Dedifferentiated amniotic fluid mesenchymal stem cell (primary cell): ENCODE measurements around the gene DNAJB11.
"Not testable (repeated sequence)": the region's sequence is repeated elsewhere in the genome, so short reads cannot be mapped to it uniquely, and the experiment has no call there.

Experiments
- DNase-seq: peaks from one replicate; pipeline ENCODE4 v3.0.0-alpha.2; 2016; ENCODE audit errors: extremely low spot score

DNAJB11 gene

DNA sequence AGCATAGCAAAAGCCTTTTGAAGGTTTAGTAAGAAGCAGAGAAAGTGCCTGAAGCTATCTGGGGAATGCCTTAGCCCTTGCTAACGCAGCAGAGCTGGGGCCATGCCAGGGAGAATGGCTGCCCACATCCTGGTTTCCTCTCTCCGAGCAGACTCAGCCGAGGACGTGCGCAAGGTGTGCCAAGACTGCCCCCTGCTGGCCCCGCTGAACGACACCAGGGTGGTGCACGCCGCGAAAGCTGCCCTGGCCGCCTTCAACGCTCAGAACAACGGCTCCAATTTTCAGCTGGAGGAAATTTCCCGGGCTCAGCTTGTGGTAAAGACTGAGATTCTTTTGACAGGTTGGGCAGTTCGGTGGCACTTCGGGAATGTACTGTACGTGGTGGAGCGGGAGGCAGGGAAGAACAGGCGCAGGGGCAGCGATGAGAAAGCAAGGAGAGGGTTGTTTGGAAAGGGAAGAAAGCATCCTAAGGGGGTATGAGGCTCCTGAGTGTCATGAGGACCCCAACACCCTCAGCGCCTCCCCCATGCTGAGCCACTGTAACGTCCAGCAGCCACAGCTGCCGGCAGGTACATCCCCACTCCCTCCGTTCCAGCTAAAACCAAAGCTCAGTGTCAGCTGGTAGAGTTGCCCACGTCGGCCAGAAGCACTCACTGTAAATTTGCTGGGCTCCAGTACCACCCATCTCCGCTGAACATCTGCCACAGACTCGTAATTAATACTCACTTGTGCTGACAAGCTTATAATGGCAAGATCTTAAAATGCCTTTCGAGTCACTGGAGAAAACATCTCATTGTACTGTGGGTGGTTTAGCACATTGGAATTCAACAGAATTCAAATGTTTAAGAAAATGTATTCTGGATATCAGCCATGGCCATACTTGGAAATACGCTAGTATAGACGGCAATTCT, 46.8 kb downstream of the DNAJB11 start:
- DNase-seq = peak; percentile 96

GRCh38 chr3:186618318-186618938, 47.9 kb downstream of the DNAJB11 start:
- DNase-seq = no peak

DNA sequence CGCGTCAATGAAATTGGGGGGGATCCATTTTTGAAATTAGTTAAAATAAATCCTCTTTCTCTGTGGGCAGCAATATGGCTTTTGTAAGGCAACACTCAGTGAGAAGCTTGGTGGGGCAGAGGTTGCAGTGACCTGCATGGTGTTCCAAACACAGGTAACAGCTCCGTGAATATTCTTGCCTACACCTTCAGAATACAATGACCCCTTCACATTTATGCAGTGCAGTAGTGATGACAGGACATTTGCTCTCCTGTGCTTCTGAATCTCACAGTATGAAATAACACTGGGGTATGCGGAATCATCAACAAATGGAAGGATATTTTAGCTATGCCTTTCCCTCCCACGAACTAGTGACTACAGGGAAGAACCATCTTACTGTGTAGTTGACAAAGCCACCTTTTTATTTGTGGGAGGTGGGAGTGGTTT, 49.3 kb downstream of the DNAJB11 start:
- no peak for DNase-seq

GRCh38 chr3:186620213-186621092, 49.9 kb downstream of the DNAJB11 start:
- DNase-seq = no peak

DNA sequence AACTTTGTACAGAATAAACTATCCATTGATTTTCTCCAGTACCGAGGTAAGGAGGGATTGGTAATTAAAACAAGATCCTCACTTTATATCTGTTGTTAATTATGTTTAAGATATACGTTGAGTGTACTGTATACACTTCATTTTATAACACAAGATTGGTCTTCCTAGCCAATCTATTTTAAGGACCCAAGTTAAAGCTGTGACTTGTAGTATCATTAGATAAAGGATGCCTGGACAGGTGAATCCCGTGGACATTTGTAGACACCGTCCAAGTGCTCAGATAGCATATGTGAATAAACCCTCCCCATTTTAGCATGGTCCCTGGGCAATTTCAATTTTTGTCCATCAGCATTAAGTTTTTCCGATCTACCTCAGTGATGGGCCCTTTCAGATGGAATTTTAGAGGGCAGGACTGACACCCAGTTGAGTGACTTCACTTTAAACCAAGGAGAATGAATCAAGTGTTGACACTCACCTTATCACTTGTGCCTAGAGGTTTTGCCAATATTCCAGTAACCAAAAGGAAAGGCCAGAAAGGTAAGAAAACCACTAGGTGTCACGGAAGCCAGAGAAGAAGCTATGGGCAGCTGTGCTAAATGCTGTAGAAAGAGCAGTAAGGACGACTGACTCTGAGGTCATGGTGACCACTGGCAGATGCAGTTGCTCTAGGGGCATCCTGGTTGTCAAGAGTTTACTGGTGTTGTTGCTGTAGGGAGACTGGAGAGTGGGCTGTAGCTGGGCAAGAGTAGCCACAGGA, 51.6 kb downstream of the DNAJB11 start:
- DNase-seq = no peak

- DNase-seq = no peak
Observed at GRCh38 chr3:186622651-186623310, 52.3 kb downstream of the DNAJB11 start.

- no peak for DNase-seq
Observed at GRCh38 chr3:186624598-186624997, 54.1 kb downstream of the DNAJB11 start.

GRCh38 chr3:186625600-186626042, 55.1 kb downstream of the DNAJB11 start:
- DNase-seq = no peak

DNA sequence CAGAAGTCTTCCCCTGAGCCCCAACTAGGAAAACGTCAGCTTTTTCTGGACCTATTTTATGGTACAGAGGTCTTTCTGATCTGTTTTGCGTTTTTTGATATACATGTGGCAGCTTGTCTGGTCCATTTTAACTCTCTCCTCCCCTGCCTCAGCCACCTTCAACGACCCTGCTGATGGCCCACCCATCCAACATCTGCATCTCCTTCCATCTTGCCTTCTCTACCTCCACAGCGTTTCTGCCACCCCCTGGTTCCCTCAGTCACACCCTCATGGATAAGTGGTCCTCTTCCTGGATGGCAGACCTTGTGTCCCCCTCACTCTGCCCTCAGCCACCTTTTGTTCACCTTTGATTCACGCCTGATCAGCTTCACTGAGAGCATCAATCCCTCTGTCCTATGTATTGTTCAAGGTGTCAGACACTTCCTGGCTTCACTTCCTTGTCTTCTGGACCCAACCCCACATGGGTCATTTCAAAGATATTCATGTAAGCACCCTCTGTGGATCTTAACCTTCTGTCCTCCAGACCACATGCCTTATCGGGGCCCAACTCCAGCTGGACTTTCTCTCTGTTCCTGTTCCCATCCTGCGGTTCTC, 55.8 kb downstream of the DNAJB11 start:
- DNase-seq = no peak

DNA sequence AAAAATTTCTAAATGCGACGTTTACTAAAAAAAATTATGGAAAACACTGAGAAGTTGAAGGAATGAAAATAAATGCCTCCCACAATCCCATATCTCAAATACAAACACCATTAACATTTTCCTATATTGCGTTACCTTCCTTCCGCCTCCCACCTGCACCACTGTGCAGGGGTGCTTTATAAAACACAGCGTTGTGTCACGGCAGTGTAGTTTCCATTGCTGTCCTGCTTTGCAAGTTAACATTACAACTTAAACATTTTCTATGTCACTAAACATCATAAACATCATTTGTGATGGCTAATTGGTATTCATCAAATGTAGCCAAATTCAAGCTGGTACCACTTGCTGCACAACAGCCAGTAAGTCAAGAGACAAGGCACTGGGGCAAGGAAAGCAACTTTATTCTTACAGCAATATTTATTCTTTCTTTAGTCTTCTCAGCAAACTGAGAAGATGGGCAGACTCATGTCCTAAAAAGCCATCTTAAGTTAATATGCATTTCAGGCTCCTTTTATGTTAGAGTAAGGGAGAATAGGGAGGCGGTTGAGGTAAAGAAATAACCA, 57.4 kb downstream of the DNAJB11 start:
- DNase-seq = no peak

DNA sequence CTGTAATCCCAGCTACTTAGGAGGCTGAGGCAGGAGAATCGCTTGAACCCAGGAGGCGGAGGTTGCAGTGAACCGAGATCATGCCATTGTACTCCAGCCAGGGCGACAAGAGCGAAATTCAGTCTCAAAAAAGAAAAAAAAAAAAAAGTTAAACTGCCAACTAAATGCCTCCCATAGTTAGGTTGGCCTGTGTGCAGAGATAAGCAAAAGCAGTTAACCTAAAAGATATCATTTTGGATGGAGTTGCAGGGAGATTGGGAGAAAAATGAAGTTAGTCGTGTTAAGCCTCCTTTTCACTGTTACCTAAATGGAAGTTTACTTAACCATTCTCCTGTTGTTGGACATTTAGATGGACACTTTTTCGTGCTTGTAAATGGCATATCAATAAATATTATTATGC, 58.2 kb downstream of the DNAJB11 start:
- DNase-seq = no peak

DNA sequence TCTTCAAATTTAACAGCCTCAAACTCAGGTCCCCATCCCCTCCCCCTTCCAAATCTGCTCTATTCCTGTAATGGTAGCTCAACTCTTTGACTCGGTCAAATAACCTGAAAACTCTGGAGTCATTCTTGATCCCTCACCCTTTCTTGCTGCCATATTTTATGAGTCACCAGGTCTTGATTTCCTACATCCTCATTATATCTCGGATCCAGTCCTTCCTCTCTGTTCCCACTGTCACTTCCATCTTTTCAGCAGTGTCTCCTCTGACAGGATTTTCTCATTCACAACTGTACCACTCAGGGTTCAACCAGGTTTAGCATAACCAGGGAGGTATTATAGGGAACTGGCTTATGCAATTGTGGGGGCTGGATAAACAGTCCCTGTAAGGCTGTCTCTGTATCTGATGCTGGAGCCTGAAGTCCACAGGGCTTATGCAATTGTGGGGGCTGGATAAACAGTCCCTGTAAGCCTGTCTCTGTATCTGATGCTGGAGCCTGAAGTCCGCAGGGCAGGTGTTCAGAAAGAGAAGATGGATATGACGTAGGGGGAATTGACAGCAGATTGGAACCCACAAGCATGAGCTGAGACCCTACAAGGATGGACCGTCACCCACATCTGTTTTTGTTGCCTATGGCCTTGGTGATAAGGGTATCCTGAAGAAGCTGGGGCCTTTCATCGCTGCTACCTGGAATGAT, 60.6 kb downstream of the DNAJB11 start:
- DNase-seq = no peak

DNA sequence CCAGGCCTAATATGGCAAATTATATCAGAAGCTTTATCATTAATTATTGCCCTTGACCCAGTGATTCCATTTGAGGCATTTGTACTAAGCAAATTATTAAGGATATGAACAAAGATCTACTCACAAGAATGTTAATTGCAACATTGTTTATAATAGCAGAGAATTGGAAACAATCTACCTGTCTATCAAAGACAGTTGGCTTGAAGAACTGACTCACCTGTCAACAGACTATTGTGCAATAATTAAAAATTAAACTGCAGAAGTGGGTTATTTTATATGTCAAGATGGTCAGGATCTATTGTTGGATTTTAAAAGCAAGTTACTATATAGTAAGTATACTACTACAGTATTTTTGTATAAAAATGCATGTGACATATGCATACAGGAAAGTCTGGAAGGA, 63.0 kb downstream of the DNAJB11 start:
- DNase-seq = no peak

DNA sequence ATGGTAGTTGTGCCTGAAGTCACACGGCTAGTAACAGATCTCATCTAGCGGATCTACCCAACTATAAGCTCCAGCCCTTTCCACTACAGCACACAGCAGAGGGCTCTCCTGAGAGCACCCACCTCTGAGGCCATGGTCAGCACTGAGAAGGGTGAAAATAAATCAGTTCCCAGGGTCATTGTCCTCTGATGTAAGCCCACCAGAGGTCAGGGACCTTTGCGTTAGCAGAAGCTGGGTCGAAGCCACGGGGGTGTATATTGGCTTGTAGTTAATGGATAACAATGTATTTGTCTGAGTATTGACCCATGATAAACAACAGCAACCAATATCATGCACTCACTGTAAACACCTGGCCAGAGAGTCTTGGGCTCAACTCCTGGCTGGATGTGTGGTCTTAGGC, 63.7 kb downstream of the DNAJB11 start:
- DNase-seq = not testable (repeated sequence)
